Thyroid gland (tissue), 4 donors: ENCODE results near the gene PALLD.

Source experiments
- POLR2A ChIP-seq, 2 donors: fragments of 450-650 bp; IDR thresholded peaks; one replicate each; pipeline ENCODE4 v1.6.1; 2017; ENCODE audit warnings: antibody characterized with exemption in 2 of 2, mild to moderate bottlenecking in 2 of 2, moderate library complexity in 1 of 2
- TF ChIP-seq, protein P1 (sequence below), 6 experiments: fragments of 200-600 bp in 3 of 6; fragments of 450-650 bp in 3 of 6; sonication (generic) in 3 of 6; IDR thresholded peaks; one replicate each; pipeline ENCODE4 v1.5.1; 2016 to 2019; ENCODE audit warnings: antibody characterized with exemption in 6 of 6, mild to moderate bottlenecking in 2 of 6, inconsistent platforms in 1 of 6, moderate library complexity in 1 of 6

DNA sequence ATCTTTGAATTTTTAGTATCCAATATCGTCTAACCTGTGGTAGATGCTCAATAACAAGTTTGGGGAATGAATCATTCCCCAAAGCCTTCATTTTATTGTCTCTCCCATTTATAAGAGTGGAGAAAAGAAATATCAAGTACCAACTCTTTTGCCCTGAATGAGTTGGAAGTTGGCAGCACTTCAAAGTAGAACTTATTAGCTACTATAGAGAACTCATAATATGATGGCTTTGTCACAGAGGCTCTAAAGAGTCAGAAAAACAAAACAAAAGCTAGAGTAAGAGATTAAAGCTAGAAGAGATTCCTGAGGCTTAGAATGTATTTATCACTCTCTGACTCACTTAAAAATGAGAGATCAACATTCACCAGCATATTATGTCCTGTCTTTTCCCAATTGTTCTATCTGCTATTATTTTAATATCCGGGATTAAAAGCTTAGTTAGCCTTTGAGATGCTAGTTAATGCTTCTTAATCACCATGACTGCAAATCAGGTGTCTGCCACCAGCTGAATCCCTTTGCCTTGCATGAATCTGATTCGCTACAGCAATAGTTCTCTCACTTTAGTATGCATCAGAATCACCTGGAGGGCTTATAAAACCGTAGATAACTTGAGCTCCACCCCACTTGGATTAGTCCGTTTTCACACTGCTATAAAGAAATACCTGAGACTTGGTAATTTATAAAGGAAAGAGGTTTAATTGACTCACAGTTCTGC is 77.9 kb downstream of the PALLD start:
- TF ChIP-seq, protein P1, sequence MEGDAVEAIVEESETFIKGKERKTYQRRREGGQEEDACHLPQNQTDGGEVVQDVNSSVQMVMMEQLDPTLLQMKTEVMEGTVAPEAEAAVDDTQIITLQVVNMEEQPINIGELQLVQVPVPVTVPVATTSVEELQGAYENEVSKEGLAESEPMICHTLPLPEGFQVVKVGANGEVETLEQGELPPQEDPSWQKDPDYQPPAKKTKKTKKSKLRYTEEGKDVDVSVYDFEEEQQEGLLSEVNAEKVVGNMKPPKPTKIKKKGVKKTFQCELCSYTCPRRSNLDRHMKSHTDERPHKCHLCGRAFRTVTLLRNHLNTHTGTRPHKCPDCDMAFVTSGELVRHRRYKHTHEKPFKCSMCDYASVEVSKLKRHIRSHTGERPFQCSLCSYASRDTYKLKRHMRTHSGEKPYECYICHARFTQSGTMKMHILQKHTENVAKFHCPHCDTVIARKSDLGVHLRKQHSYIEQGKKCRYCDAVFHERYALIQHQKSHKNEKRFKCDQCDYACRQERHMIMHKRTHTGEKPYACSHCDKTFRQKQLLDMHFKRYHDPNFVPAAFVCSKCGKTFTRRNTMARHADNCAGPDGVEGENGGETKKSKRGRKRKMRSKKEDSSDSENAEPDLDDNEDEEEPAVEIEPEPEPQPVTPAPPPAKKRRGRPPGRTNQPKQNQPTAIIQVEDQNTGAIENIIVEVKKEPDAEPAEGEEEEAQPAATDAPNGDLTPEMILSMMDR (IDR thresholded peaks at IDR 0.05) = no peak
- no peak for TF ChIP-seq POLR2A (IDR thresholded peaks at IDR 0.05)
